Transverse colon (tissue), 4 donors: Measurements from ENCODE around the gene BCAS2. TPM values are rescaled to one million over a fixed set of nuclear protein-coding genes. Genes with fewer than 3 reads are reported as not detected.

Experiments used
- DNase-seq: peaks from one replicate; pipeline ENCODE4 v3.0.0-alpha.2; 2019
- H3K27ac ChIP-seq, 4 donors: fragments of 200-600 bp; sonication (generic); 2 replicates each; pipeline ENCODE4 v1.5.1; 2016 to 2018; ENCODE audit warnings: inconsistent platforms in 4 of 4
- H3K27me3 ChIP-seq: fragments of 200-600 bp; sonication (generic); 2 replicates; pipeline ENCODE4 v1.5.1; 2017; ENCODE audit warnings: inconsistent platforms
- H3K36me3 ChIP-seq, 4 donors: fragments of 200-600 bp; sonication (generic); 2 replicates each; pipeline ENCODE4 v1.5.1; 2017 to 2019; ENCODE audit warnings: inconsistent platforms in 4 of 4
- H3K4me1 ChIP-seq, 4 donors: fragments of 200-600 bp; sonication (generic); 2 replicates each; pipeline ENCODE4 v1.5.1; 2017 to 2020; ENCODE audit warnings: inconsistent platforms in 4 of 4
- H3K4me3 ChIP-seq, 4 donors: fragments of 200-600 bp; sonication (generic); 1 replicate in 1 of 4; 2 replicates in 3 of 4; pipeline versions ENCODE4 v1.5.1 to v1.6.1; 2017 to 2019; ENCODE audit warnings: inconsistent platforms in 4 of 4
- H3K9me3 ChIP-seq, 2 donors: fragments of 200-600 bp; sonication (generic); 2 replicates each; pipeline ENCODE4 v1.5.1; 2017 to 2019; ENCODE audit warnings: inconsistent platforms in 2 of 2
- CTCF ChIP-seq, 5 experiments: fragments of 200-600 bp in 3 of 5; fragments of 450-650 bp in 2 of 5; sonication (generic) in 3 of 5; IDR thresholded peaks; 1 replicate in 2 of 5; 2 replicates in 3 of 5; pipeline ENCODE4 v1.5.1; 2016 to 2017; ENCODE audit warnings: antibody characterized with exemption in 5 of 5, inconsistent platforms in 3 of 5, mild to moderate bottlenecking in 2 of 5, moderate library complexity in 1 of 5
- EP300 ChIP-seq: sonication (generic); formaldehyde crosslinking; IDR thresholded peaks from one replicate; pipeline ENCODE4 v1.6.1; 2017; ENCODE audit warnings: antibody characterized with exemption, low read depth
- POLR2A ChIP-seq: fragments of 450-650 bp; IDR thresholded peaks from one replicate; pipeline ENCODE4 v1.6.1; 2016; ENCODE audit warnings: antibody characterized with exemption, mild to moderate bottlenecking, moderate library complexity
- POLR2AphosphoS5 ChIP-seq, 3 donors: sonication (generic); formaldehyde crosslinking; IDR thresholded peaks; one replicate each; pipeline ENCODE4 v1.6.1; 2016; ENCODE audit warnings: antibody characterized with exemption in 3 of 3
- WGBS, 2 donors: methylation state at CpG; one replicate each; pipeline ENCODE4 v1.1.5; 2018; ENCODE audit warnings: low coverage in 1 of 2; 5-methylcytosine and 5-hydroxymethylcytosine counted together
- in situ Hi-C, 4 donors: fragments of 200-750 bp; cut with MboI; loops; one replicate each; pipeline versions ENCODE4 v1.15.0 to v1.15.1; 2017; ENCODE audit warnings: low sequenced_read_pairs in 3 of 4, low pct_ligation_motif_present in 1 of 4, low pct_unique_long_range_greater_than_20kb in 1 of 4
- intact Hi-C: fragments of 100-400 bp; cut with DNase I; formaldehyde crosslinking; loops from one replicate; pipeline ENCODE4 v1.15.1; 2023; ENCODE audit warnings: low total_unique reads
- total RNA-seq, 4 donors: library from RNA; depleted of rRNA; stranded (reverse); fragments of >200 nt; gene quantifications; one replicate each; pipeline ENCODE4 v1.1.0, GENCODE V29; 2016

Gene BCAS2
- total RNA-seq, 4 donors from 2014 or later, result 22.4 to 26.5 (median 24.5) TPM

- Histone ChIP-seq H3K4me3 (no peak overlapping the region), H3K36me3 (no peaks in the 10 kb centered on the region), H3K9me3 (no peaks in the 10 kb centered on the region), H3K27me3 (no peaks in the 10 kb centered on the region), H3K27ac (no peak overlapping the region), H3K4me1 (no peaks in the 10 kb centered on the region)
- 33% methylated on average over 1 of the region's 1 CpG; no CpG with 5 or more reads in 1 of the 2 donors for WGBS, 2 donors
- TF ChIP-seq CTCF (IDR thresholded peaks at IDR 0.05), result no peak
- TF ChIP-seq POLR2AphosphoS5 (IDR thresholded peaks at IDR 0.05), result no peak
- TF ChIP-seq EP300, result no peak
- no peak for TF ChIP-seq POLR2A
- in situ Hi-C loops (no loop called here), intact Hi-C loops (no loop called here)
- no peak for DNase-seq
Observed at GRCh38 chr1:114535401-114535800, 46.0 kb downstream of the BCAS2 start.

GRCh38 chr1:114531094-114531493 is 50.3 kb downstream of the BCAS2 start:
- no peak for DNase-seq
- no peaks in the 10 kb centered on the region for H3K36me3 ChIP-seq
- H3K4me1 ChIP-seq, result no peaks in the 10 kb centered on the region
- H3K27ac ChIP-seq, result no peak overlapping the region
- intact Hi-C loops (no loop called here), in situ Hi-C loops (no loop called here)
- TF ChIP-seq POLR2AphosphoS5 (IDR thresholded peaks at IDR 0.05) (no peak), POLR2A (no peak), CTCF (IDR thresholded peaks at IDR 0.05) (no peak), EP300 (no peak)
- H3K4me3 ChIP-seq, result no peak overlapping the region
- no peaks in the 10 kb centered on the region for H3K9me3 ChIP-seq
- H3K27me3 ChIP-seq, result no peaks in the 10 kb centered on the region
- 40 to 83% methylated on average over 1 of the region's 1 CpG for WGBS, 2 donors

DNA sequence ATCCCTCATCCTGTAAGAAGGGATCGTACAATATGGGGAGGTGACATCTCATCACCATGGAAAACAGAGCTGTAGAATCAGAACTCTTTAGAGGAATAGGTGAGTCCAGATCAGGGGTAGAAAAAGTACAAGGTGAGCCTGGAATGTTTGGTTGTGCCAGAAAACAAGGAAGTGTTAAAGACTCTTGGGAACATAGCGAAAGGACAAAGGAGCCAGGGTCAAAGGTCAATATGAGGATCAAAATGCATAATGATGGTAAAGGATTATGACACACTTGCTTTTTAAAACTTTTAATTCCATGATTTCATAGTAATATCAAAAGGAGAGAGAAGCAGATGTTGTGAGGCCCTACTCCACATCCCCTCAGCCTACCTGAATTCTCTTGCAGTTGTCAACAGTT is 51.2 kb downstream of the BCAS2 start:
- H3K4me1 ChIP-seq, result no peaks in the 10 kb centered on the region
- H3K4me3 ChIP-seq, result no peak overlapping the region
- no peaks in the 10 kb centered on the region for H3K27me3 ChIP-seq
- no peak for DNase-seq
- H3K36me3 ChIP-seq, result no peaks in the 10 kb centered on the region
- 81 to 92% methylated on average over 2 of the region's 2 CpGs for WGBS, 2 donors
- TF ChIP-seq CTCF (IDR thresholded peaks at IDR 0.05), result no peak
- intact Hi-C loops (no loop called here), in situ Hi-C loops (no loop called here)
- no peak overlapping the region for H3K27ac ChIP-seq
- no peaks in the 10 kb centered on the region for H3K9me3 ChIP-seq

DNA sequence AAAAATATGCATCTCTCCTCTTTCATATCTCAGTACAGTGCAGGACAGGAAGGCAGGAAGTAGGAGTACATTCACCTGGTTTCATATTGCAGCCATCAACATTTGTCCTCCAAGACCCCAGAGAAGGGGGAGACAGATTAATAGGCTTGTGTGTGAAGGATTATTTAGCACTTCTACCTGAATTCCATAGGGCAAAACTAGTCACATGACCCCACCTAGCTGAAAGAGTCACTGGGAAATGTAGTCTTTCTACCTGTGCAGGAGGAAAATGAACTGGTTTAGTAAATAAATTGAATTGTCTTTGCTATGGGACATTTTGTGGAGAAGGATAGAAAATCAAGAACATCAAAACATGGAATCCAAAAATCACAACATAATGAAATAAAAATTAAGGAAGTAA is 56.5 kb downstream of the BCAS2 start:
- TF ChIP-seq CTCF (IDR thresholded peaks at IDR 0.05) (no peak), POLR2A (no peak), EP300 (no peak), POLR2AphosphoS5 (IDR thresholded peaks at IDR 0.05) (no peak)
- Histone ChIP-seq H3K36me3 (no peaks in the 10 kb centered on the region), H3K4me1 (no peaks in the 10 kb centered on the region), H3K27ac (no peak overlapping the region), H3K27me3 (no peaks in the 10 kb centered on the region), H3K9me3 (no peaks in the 10 kb centered on the region), H3K4me3 (no peak overlapping the region)
- no peak for DNase-seq
- intact Hi-C loops (no loop called here), in situ Hi-C loops (no loop called here)
